HG03097 (cell line): ENCODE measurements around the gene TTC22.

ENCODE experiments used
- ATAC-seq: cut with Tn5 transposase; IDR thresholded peaks from one replicate; pipeline ENCODE4 v1.9.1; 2021; ENCODE audit not compliant: unreplicated experiment, low FRiP score

Gene TTC22

GRCh38 chr1:54763816-54764132, 37.3 kb downstream of the TTC22 start:
- no peak for ATAC-seq

DNA sequence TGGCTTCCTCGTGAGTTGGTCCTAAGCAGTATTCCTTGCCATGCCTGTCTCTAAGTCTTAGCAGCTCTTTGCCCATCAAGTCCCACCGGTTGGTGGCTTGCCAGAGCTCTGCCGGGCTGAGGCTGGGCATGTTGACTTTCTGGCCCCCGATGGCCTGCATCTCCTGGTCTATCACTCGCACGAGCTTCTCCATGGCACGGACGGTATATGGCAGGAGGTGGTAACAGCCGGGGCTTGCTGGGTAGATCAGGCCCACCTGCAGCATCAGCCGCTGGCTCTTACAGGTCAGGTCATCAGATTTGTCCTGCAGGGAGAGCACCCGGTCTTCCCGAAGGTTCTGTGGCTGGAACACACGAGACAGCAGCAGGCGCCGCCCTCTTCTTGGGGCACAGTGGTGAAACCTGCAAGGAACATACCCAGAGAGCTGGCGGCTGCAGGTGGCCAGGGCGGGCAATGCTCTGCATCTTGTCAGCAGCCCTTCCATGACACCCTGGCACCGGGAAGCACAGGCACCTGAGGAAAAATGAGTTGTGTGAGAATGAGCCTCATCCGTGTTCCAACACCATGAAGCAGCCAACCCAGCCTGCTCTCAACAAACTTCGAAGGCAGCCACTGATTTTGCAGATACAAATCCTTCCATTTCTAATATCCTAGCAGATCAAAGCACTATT, 42.3 kb downstream of the TTC22 start:
- ATAC-seq = no peak

DNA sequence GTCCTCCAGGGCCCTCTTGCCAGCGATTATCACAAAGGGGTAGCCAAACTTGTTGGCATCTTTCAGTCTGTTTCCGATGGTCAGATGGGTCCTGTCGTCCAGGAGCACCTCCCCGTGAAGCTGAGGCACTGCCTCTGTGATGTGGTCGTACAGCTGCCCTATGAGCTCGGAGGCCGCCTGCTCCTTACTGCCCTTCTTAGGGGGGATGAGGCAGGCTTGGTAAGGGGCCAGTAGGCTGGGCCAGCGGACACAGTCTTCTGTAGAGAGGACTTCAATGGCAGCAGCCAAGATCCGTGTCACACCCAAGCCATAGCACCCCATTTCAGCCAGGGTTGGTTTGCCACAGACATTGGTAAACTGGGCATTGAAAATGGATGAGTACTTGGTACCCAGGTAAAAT, 43.3 kb downstream of the TTC22 start:
- no peak for ATAC-seq

DNA sequence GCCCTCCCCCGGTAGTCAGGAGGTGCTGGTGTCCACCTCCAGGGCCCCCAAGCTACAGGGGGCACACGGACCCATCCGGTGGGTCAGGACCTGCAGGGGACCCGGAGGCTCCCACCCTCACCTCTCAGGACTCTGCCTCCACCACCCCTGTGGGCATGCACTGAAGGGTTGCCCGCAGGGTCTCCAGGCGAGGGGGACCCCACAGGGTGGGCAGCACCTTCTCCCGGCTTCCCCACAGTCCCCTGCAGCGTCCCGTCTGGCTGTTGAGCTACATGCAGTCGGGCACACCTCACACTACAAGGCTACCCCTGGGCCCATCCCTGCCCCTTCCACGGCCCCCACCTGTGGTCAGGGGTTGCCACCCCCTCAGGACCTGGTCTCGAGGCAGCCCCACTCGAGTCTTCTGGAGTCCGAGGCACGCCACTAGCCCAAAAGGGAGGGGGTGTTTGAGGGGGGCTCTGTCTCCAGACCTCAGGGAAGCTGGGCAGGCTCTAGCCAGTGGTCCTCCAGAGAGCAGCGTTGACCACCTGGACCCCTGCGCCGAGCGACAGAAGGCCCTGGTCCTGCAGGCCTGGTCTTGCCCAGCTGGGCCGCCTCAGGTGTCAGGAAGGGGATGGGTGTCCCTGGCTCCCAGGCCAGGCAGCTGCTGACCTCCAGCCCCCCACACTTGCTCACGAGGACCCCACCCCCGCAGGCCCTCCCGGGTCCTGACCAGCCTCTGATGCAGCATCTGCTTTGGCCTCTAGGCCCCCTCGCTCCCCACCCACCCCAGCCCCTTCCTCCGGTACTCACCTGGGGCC, 46.4 kb downstream of the TTC22 start:
- ATAC-seq = no peak

DNA sequence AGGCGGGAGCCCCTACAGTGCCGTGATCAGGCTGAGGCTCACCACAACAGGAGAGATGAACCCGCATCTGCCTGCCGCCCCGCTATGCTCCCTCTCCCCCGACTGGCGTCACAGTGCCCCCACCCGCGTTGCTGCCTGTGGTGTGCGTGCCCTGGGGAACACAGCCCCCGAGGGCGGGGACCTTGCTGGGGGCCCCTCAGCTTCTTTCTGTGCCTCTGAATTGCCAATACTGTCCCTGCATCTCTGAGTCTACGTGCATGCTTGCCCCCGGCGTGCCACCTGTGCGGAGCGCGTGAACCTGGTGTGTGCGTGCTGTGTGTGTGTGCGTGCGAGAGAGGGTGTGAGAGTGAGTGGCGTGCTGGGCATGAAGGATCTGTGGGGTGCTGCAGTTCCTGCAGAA, 47.1 kb downstream of the TTC22 start:
- ATAC-seq = no peak

- ATAC-seq = no peak
Observed at GRCh38 chr1:54751426-54751825, 49.7 kb downstream of the TTC22 start.

DNA sequence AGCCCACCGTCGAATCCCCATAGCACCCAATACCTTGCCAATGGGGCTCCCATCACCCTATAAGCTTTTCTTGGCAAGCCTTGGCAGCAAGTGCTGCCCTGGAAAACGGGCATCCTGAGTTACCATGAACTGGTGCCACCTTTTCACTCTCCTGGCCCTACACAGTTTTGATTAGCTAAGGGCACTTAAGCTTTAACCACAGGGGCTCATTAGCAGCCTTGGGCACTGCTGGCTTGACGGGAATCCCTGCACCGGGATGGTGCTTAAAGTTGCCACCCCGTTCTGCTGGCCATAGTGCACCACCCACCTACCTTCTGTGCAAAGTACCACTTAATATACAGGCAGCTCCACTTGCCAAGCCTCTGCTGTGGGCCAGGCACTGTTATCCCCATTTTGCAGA, 50.5 kb downstream of the TTC22 start:
- ATAC-seq = no peak

GRCh38 chr1:54748094-54748835, 52.9 kb downstream of the TTC22 start:
- no peak for ATAC-seq

DNA sequence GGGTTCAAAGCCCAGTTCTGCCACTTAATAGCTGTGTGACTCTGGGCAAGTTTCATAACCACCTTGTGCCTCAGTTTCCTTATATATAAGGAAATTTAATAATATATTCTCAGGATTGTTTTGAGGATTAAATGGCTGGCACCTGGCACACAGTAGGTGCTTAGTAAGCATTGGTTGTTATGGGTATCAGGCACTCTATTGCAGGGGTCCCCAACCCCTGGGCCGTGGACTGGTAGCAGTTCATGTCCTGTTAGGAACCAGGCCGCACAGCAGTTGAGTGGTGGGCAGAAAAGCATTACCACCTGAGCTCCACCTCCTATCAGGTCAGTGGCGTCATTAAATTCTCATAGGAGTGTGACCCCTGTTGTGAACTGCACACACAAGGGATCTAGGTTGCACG, 55.3 kb downstream of the TTC22 start:
- ATAC-seq = no peak

GRCh38 chr1:54745274-54745673, 55.8 kb downstream of the TTC22 start:
- ATAC-seq = no peak

- no peak for ATAC-seq
Observed at GRCh38 chr1:54744696-54745095, 56.4 kb downstream of the TTC22 start.

- no peak for ATAC-seq
Observed at GRCh38 chr1:54743416-54744226, 57.5 kb downstream of the TTC22 start.

DNA sequence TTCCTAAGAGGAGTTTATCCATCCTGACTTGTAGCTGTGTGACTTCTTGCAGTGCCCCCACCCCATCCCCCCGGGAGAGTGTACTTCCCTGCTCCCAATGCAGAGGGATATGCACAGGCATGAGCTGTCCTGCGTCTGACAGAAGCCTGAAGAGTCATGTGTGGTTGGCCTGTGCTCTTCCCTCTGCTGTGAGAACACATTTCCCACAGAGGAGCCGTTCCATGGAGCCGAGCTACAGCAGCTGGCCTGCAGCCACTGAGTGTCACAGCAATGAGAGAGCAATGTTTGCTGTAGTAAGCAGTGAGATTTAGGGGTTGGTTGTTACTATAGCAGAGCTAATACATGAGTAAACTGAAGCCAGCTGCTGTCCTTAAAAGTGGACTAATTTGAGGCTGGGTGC, 58.8 kb downstream of the TTC22 start:
- no peak for ATAC-seq

GRCh38 chr1:54741531-54741930, 59.6 kb downstream of the TTC22 start:
- ATAC-seq = no peak

GRCh38 chr1:54738244-54738643, 62.9 kb downstream of the TTC22 start:
- ATAC-seq = no peak

DNA sequence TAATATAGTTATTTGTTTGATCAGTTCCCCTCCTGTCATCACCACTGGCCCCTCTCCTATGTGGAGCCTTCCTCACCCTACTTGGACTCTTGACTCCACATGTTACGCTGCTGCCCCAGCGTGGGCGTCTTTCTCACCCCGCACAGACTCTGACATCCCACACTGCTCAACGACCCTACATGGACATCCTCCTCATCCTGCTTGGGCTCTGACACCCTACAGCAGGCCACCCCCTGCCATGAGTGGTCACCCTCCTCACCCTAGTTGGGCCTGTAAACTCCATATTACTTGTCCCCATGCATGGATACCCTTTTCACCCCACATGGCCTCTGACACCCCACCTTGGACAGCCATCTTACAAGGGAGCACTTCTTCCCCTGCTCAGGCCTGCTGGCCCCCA, 64.4 kb downstream of the TTC22 start:
- ATAC-seq = no peak
